Activated B cell treated with CpG ODN at 0.5 μM for 24 hours (primary cell): Measurements from ENCODE around the gene ZBTB16. TPM values are rescaled to one million over a fixed set of nuclear protein-coding genes. Genes with fewer than 3 reads are reported as not detected.

Experiments
- ATAC-seq: fragments of 200-7000 bp; cut with Tn5 transposase; one replicate; pipeline ENCODE4 v1.10.0; 2021; ENCODE audit warnings: low read depth, mild to moderate bottlenecking, moderate library complexity
- CTCF ChIA-PET: fragments of 350-600 bp; sonication (Branson Sonifier 250); formaldehyde crosslinking; loops from one replicate; lab custom pipeline; 2021; ENCODE audit warnings: antibody characterized with exemption; lab: Charles Lee
- POLR2A ChIA-PET: fragments of 350-600 bp; sonication (Branson Sonifier 250); formaldehyde crosslinking; loops from one replicate; lab custom pipeline; 2021; ENCODE audit warnings: antibody characterized with exemption; lab: Charles Lee
- DNase-seq: peaks from one replicate; pipeline ENCODE4 v3.0.0; 2022
- H3K27ac Mint-ChIP-seq: one replicate; pipeline ENCODE4 v1.8.0; 2020; ENCODE audit warnings: mixed read lengths
- H3K27me3 Mint-ChIP-seq: one replicate; pipeline ENCODE4 v1.8.0; 2021; ENCODE audit warnings: mixed read lengths
- H3K36me3 Mint-ChIP-seq: one replicate; pipeline ENCODE4 v1.8.0; 2021; ENCODE audit warnings: low read depth, mixed read lengths
- H3K4me1 Mint-ChIP-seq: one replicate; pipeline ENCODE4 v1.8.0; 2021; ENCODE audit warnings: mixed read lengths
- H3K4me3 Mint-ChIP-seq: one replicate; pipeline ENCODE4 v1.8.0; 2020; ENCODE audit warnings: mild to moderate bottlenecking, mixed read lengths
- H3K9me3 Mint-ChIP-seq: one replicate; pipeline ENCODE4 v1.8.0; 2020; ENCODE audit warnings: mixed read lengths
- intact Hi-C: fragments of 100-400 bp; cut with micrococcal nuclease; formaldehyde crosslinking; loops from one replicate; pipeline ENCODE4 v1.15.1; 2024
- total RNA-seq: library from RNA; stranded (reverse); gene quantifications from 2 replicates; pipeline ENCODE4 v1.2.3, GENCODE V29; 2022
- TF ChIP-seq, protein P1 (sequence below): fragments of 200-600 bp; IDR thresholded peaks from one replicate; pipeline ENCODE4 v1.8.0; 2022; ENCODE audit warnings: antibody characterized with exemption, mild to moderate bottlenecking

The ZBTB16 gene
- total RNA-seq, 1 donor from 2014 or later = 2.5 TPM

DNA sequence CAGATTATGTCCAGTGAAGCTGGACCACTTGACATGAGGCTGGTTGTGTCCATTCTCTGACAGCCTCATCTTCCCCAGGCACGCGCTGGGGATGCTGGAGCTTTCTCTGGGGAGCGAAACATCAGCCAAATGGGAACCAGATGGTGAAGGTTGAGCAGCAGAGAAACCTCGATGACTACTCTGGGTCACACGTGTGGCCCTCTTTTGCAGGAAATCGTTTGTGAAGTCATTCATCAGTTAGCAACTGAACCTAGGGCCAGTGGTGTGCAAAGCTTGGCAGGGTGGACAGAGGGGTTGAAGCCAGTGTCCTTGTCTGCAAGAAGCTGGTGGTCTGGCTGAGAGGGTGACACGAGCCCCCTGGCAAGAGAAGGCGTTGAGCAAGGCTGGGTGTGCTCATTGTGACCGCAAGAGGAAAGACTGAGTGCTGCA, 109.8 kb downstream of the ZBTB16 start:
- POLR2A ChIA-PET = interaction anchor here (1.3 kb wide), 1 partner anchor 15 kb away, joined by 3 read pairs; no protein-coding TSS in a partner anchor
- TF ChIP-seq, protein P1, sequence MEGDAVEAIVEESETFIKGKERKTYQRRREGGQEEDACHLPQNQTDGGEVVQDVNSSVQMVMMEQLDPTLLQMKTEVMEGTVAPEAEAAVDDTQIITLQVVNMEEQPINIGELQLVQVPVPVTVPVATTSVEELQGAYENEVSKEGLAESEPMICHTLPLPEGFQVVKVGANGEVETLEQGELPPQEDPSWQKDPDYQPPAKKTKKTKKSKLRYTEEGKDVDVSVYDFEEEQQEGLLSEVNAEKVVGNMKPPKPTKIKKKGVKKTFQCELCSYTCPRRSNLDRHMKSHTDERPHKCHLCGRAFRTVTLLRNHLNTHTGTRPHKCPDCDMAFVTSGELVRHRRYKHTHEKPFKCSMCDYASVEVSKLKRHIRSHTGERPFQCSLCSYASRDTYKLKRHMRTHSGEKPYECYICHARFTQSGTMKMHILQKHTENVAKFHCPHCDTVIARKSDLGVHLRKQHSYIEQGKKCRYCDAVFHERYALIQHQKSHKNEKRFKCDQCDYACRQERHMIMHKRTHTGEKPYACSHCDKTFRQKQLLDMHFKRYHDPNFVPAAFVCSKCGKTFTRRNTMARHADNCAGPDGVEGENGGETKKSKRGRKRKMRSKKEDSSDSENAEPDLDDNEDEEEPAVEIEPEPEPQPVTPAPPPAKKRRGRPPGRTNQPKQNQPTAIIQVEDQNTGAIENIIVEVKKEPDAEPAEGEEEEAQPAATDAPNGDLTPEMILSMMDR = no peak
- CTCF ChIA-PET = interaction anchor here (1.1 to 1.6 kb wide), 3 partner anchors 11 to 273 kb away, joined by 3 to 6 read pairs (median 5); no protein-coding TSS in a partner anchor
- intact Hi-C loops = loop anchor here (10.0 kb wide), 1 partner anchor 235 kb away; the partner anchor contains the start of genes C11orf71 and RBM7
- Mint-ChIP-seq H3K36me3 (no peaks in the 10 kb centered on the region), H3K9me3 (no peaks in the 10 kb centered on the region), H3K4me1 (peaks cover 88% of the 10 kb centered on the region), H3K27me3 (no peaks in the 10 kb centered on the region), H3K27ac (no peak overlapping the region), H3K4me3 (peak overlapping the region; percentile 17)
- DNase-seq = no peak
- ATAC-seq = no peak

DNA sequence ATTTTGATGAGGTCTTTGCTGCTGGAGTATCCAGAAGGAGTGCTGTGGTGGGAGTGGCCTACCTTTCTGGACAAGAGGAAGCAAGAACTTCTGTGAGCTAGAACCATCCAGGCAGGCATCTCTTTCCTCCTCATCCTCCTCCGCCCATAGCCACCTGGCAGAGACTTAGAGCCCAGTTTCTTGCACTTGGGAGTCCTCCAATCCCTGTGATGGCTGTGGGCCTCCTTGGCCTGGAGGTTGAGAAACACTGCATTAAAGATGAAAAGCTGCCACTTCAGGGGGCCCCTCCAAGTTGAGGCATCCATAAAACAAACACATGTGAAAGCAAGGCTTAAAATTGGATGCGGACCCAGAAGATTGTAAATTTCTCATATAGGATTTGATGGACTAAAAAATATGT, 110.3 kb downstream of the ZBTB16 start:
- Mint-ChIP-seq H3K9me3 (no peaks in the 10 kb centered on the region), H3K4me1 (peaks cover 86% of the 10 kb centered on the region), H3K27ac (no peak overlapping the region), H3K27me3 (no peaks in the 10 kb centered on the region), H3K4me3 (no peak overlapping the region), H3K36me3 (no peaks in the 10 kb centered on the region)
- ChIA-PET CTCF (interaction anchor here (1.1 to 1.6 kb wide), 3 partner anchors 11 to 274 kb away, joined by 3 to 6 read pairs (median 5); no protein-coding TSS in a partner anchor), POLR2A (interaction anchor here (1.3 kb wide), 1 partner anchor 14 kb away, joined by 3 read pairs; no protein-coding TSS in a partner anchor)
- TF ChIP-seq, protein P1 = no peak
- ATAC-seq (no peak), DNase-seq (no peak)
- intact Hi-C loops = loop anchor here (10.0 kb wide), 1 partner anchor 235 kb away; the partner anchor contains the start of genes C11orf71 and RBM7

DNA sequence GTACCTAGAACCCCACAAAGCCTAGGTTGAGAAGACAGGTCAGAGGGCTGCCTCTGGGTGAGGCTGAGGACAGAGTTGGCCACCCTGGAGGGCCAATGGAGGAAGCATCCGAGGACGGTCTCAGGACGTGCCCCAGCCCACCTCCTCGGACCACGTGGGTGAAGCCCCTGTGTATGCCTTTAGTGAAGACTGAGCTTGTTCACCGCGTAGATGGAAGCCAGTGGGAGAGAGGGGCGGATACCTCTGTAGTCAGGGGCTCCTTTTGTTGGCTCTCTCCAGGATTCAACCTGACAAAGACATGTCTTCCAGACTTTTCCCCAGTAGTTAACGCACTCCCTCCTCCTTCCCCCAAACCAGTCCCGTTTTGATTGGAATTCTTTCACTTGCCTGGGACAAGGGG, 110.7 kb downstream of the ZBTB16 start:
- H3K36me3 Mint-ChIP-seq = no peaks in the 10 kb centered on the region
- TF ChIP-seq, protein P1 = no peak
- POLR2A ChIA-PET = interaction anchor here (1.6 kb wide), 1 partner anchor 17 kb away, joined by 4 read pairs; no protein-coding TSS in a partner anchor
- H3K27ac Mint-ChIP-seq = no peak overlapping the region
- H3K9me3 Mint-ChIP-seq = no peaks in the 10 kb centered on the region
- H3K4me3 Mint-ChIP-seq = no peak overlapping the region
- intact Hi-C loops = no loop called here
- peaks cover 83% of the 10 kb centered on the region for H3K4me1 Mint-ChIP-seq
- CTCF ChIA-PET = interaction anchor here (1.2 to 1.6 kb wide), 2 partner anchors 10 to 91 kb away, joined by 3 to 5 read pairs; no protein-coding TSS in a partner anchor
- ATAC-seq = no peak
- no peaks in the 10 kb centered on the region for H3K27me3 Mint-ChIP-seq
- no peak for DNase-seq

- DNase-seq (no peak), ATAC-seq (no peak)
- H3K27ac Mint-ChIP-seq = peak overlapping the region; percentile 53
- H3K9me3 Mint-ChIP-seq = no peaks in the 10 kb centered on the region
- no peaks in the 10 kb centered on the region for H3K36me3 Mint-ChIP-seq
- no peaks in the 10 kb centered on the region for H3K27me3 Mint-ChIP-seq
- H3K4me3 Mint-ChIP-seq = no peak overlapping the region
- TF ChIP-seq, protein P1 = no peak
- CTCF ChIA-PET = no interaction called here
- intact Hi-C loops = no loop called here
- POLR2A ChIA-PET = interaction anchor here (1.6 kb wide), 1 partner anchor 16 kb away, joined by 4 read pairs; no protein-coding TSS in a partner anchor
- peaks cover 72% of the 10 kb centered on the region for H3K4me1 Mint-ChIP-seq
Measured at GRCh38 chr11:114171257-114172054, 111.9 kb downstream of the ZBTB16 start.
